Panc1 (cell line): ENCODE results near the gene SPP1. TPM values are rescaled to one million over a fixed set of nuclear protein-coding genes. Genes with fewer than 3 reads are reported as not detected.

Source experiments
- ATAC-seq: fragments of 200-7000 bp; cut with Tn5 transposase; 2 replicates; pipeline ENCODE4 v1.9.1; 2020; ENCODE audit warnings: mild to moderate bottlenecking, moderate library complexity
- BruUV-seq: library from RNA; stranded (reverse); fragments of 400-500 nt; replicated peaks from 2 replicates; lab custom pipeline; 2021; lab: Mats Ljungman, UMichigan
- CTCF ChIA-PET: fragments of 300-600 bp; sonication (Branson Sonifier 250); formaldehyde crosslinking; loops from one replicate; lab custom pipeline; 2022; ENCODE audit warnings: antibody characterized with exemption; lab: Charles Lee
- POLR2A ChIA-PET: fragments of 300-600 bp; sonication (Branson Sonifier 250); formaldehyde crosslinking; loops from one replicate; lab custom pipeline; 2022; ENCODE audit warnings: antibody characterized with exemption; lab: Charles Lee
- DNase-seq: peaks from one replicate; pipeline ENCODE4 v3.0.0-alpha.2; 2010; ENCODE audit warnings: low read depth, low spot score
- H3K27ac ChIP-seq: 2 replicates; pipeline ENCODE4 v1.5.1; 2011; ENCODE audit warnings: mild to moderate bottlenecking, low read length, inconsistent platforms
- H3K27me3 ChIP-seq: fragments of 200-500 bp; sonication (Bioruptor generic); 2 replicates; pipeline ENCODE4 v1.6.0; 2014; ENCODE audit warnings: low read length, inconsistent platforms; ENCODE audit not compliant: control insufficient read depth, insufficient read depth
- H3K36me3 ChIP-seq: fragments of 200-500 bp; sonication (Bioruptor generic); 2 replicates; pipeline ENCODE4 v1.5.1; 2014; ENCODE audit warnings: inconsistent platforms, mild to moderate bottlenecking, low read length, moderate library complexity; ENCODE audit not compliant: control insufficient read depth, insufficient read depth
- H3K4me1 ChIP-seq: 2 replicates; pipeline ENCODE4 v1.5.1; 2011; ENCODE audit warnings: inconsistent platforms, mild to moderate bottlenecking, low read length, moderate library complexity; ENCODE audit not compliant: control insufficient read depth, insufficient read depth
- H3K4me3 ChIP-seq, 2 experiments: 2 replicates each; pipeline ENCODE4 v1.5.1; 2011 to 2012; ENCODE audit warnings: low read depth in 2 of 2, low read length in 2 of 2, mild to moderate bottlenecking in 2 of 2, inconsistent platforms in 1 of 2, moderate library complexity in 1 of 2
- H3K9me3 ChIP-seq: fragments of 200-500 bp; sonication (Bioruptor generic); 2 replicates; pipeline ENCODE4 v1.5.1; 2014; ENCODE audit warnings: low read depth, mild to moderate bottlenecking, inconsistent platforms, low read length, moderate library complexity; ENCODE audit not compliant: control insufficient read depth, insufficient read depth
- CTCF ChIP-seq: fragments of 450-650 bp; IDR thresholded peaks from 2 replicates; pipeline ENCODE4 v1.5.1; 2017; ENCODE audit warnings: mild to moderate bottlenecking
- POLR2AphosphoS5 ChIP-seq: IDR thresholded peaks from 2 replicates; pipeline ENCODE4 v1.6.1; 2012; ENCODE audit warnings: mild to moderate bottlenecking, low read depth, low read length, moderate library complexity
- SIN3A ChIP-seq: IDR thresholded peaks from 2 replicates; pipeline ENCODE4 v1.6.1; 2012; ENCODE audit warnings: low read depth, mild to moderate bottlenecking, low read length, moderate library complexity, borderline replicate concordance; ENCODE audit not compliant: insufficient read depth
- TCF7L2 ChIP-seq: IDR thresholded peaks from 2 replicates; pipeline ENCODE4 v1.6.1; 2011; ENCODE audit warnings: mild to moderate bottlenecking, low read depth, low read length, inconsistent platforms
- in situ Hi-C: cut with HindIII; loops from 2 replicates; pipeline ENCODE4 v1.10.0; 2016; ENCODE audit warnings: low sequenced_read_pairs, low pct_unique_long_range_greater_than_20kb
- intact Hi-C: fragments of 100-400 bp; cut with micrococcal nuclease; formaldehyde crosslinking; loops from one replicate; pipeline ENCODE4 v1.10.0; 2022; ENCODE audit not compliant: unreplicated experiment
- total RNA-seq: library from RNA; stranded (reverse); gene quantifications from one replicate; pipeline ENCODE4 v1.2.1, GENCODE V29; 2021; ENCODE audit not compliant: unreplicated experiment
- TF ChIP-seq, protein P1 (sequence below), 2 experiments: IDR thresholded peaks; 2 replicates each; pipeline ENCODE4 v1.6.1; 2011 to 2012; ENCODE audit warnings: low read depth in 2 of 2, control low read depth in 1 of 2, low read length in 1 of 2, mild to moderate bottlenecking in 1 of 2, moderate library complexity in 1 of 2; ENCODE audit not compliant: insufficient read depth in 1 of 2

The SPP1 gene
- total RNA-seq, 1 experiment from 2014 or later: 1.6 TPM

DNA sequence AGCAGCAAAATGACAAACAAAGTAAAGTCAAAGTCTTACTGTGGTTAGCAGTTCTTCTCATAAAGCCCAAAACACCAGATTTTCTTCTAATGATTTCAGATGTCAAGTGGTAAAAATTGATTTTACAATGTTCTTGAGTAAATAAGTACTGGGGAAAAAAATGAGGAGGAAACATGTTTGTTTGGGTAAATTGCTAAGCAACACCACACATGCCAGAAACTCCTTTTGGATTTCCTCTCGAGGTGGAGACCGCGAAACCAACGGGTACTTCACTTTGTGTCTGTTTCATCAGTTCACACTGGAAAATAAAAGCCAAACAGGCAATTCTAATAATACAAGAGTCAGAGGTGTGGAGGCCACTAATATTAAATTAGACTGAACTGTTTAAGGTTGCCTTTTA, 27.3 kb downstream of the SPP1 start:
- TF ChIP-seq POLR2AphosphoS5 (no peak), TCF7L2 (no peak), CTCF (no peak), SIN3A (no peak)
- TF ChIP-seq, protein P1, sequence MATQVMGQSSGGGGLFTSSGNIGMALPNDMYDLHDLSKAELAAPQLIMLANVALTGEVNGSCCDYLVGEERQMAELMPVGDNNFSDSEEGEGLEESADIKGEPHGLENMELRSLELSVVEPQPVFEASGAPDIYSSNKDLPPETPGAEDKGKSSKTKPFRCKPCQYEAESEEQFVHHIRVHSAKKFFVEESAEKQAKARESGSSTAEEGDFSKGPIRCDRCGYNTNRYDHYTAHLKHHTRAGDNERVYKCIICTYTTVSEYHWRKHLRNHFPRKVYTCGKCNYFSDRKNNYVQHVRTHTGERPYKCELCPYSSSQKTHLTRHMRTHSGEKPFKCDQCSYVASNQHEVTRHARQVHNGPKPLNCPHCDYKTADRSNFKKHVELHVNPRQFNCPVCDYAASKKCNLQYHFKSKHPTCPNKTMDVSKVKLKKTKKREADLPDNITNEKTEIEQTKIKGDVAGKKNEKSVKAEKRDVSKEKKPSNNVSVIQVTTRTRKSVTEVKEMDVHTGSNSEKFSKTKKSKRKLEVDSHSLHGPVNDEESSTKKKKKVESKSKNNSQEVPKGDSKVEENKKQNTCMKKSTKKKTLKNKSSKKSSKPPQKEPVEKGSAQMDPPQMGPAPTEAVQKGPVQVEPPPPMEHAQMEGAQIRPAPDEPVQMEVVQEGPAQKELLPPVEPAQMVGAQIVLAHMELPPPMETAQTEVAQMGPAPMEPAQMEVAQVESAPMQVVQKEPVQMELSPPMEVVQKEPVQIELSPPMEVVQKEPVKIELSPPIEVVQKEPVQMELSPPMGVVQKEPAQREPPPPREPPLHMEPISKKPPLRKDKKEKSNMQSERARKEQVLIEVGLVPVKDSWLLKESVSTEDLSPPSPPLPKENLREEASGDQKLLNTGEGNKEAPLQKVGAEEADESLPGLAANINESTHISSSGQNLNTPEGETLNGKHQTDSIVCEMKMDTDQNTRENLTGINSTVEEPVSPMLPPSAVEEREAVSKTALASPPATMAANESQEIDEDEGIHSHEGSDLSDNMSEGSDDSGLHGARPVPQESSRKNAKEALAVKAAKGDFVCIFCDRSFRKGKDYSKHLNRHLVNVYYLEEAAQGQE (IDR thresholded peaks at IDR 0.05; ENCODE audit: insufficient read depth in 1 of 2, low read depth in 2 of 2, low read length in 1 of 2): no peak
- no peak overlapping the region for H3K27ac ChIP-seq
- in situ Hi-C loops: no loop called here
- intact Hi-C loops: no loop called here
- no TSS peak for BruUV-seq
- ChIA-PET POLR2A (no interaction called here), CTCF (no interaction called here)
- ATAC-seq: no peak
- H3K27me3 ChIP-seq: no peaks in the 10 kb centered on the region
- no peaks in the 10 kb centered on the region for H3K9me3 ChIP-seq
- no peaks in the 10 kb centered on the region for H3K4me1 ChIP-seq
- no peak overlapping the region for H3K4me3 ChIP-seq
- H3K36me3 ChIP-seq: no peaks in the 10 kb centered on the region
- no peak for DNase-seq

- H3K4me3 ChIP-seq: no peak overlapping the region
- no peaks in the 10 kb centered on the region for H3K27me3 ChIP-seq
- no peaks in the 10 kb centered on the region for H3K4me1 ChIP-seq
- DNase-seq: no peak
- ATAC-seq: no peak
- POLR2A ChIA-PET: no interaction called here
- in situ Hi-C loops (no loop called here), intact Hi-C loops (no loop called here)
- BruUV-seq: no TSS peak
- no peaks in the 10 kb centered on the region for H3K36me3 ChIP-seq
- no peak overlapping the region for H3K27ac ChIP-seq
- CTCF ChIA-PET: no interaction called here
- no peaks in the 10 kb centered on the region for H3K9me3 ChIP-seq
- TF ChIP-seq, protein P1 (IDR thresholded peaks at IDR 0.05; ENCODE audit: insufficient read depth in 1 of 2, low read depth in 2 of 2, low read length in 1 of 2): no peak
- TF ChIP-seq POLR2AphosphoS5: no peak
- TF ChIP-seq SIN3A: no peak
- TF ChIP-seq CTCF: no peak
- TF ChIP-seq TCF7L2: no peak
These were observed 27.7 kb downstream of the SPP1 start for GRCh38 chr4:88003261-88003660.
